SK-N-MC (cell line): ENCODE results near the gene LYPD6.
"Not testable (repeated sequence)": the region's sequence is repeated elsewhere in the genome, so short reads cannot be mapped to it uniquely, and the experiment has no call there.

Experiments used
- DNase-seq: peaks from one replicate; pipeline ENCODE4 v3.0.0-alpha.2; 2011; ENCODE audit warnings: low read depth, low spot score
- H3K27ac ChIP-seq: fragments of 200-600 bp; sonication (generic); 2 replicates; pipeline ENCODE4 v1.5.1; 2016; ENCODE audit warnings: mixed run types
- H3K36me3 ChIP-seq: fragments of 200-600 bp; sonication (generic); 2 replicates; pipeline ENCODE4 v1.6.1; 2017; ENCODE audit warnings: antibody characterized with exemption, low read length, mixed read lengths; ENCODE audit not compliant: insufficient read depth
- H3K4me3 ChIP-seq: fragments of 200-600 bp; sonication (generic); 2 replicates; pipeline ENCODE4 v1.5.1; 2016
- H3K9ac ChIP-seq: fragments of 200-600 bp; sonication (generic); 2 replicates; pipeline ENCODE4 v1.8.0; 2017; ENCODE audit warnings: mixed run types, mixed read lengths; ENCODE audit not compliant: insufficient read length
- H3K9me3 ChIP-seq: fragments of 200-600 bp; sonication (generic); 2 replicates; pipeline ENCODE4 v1.6.1; 2017; ENCODE audit warnings: low read depth, mild to moderate bottlenecking, antibody characterized with exemption, low read length, moderate library complexity, mixed read lengths
- EZH2 ChIP-seq: fragments of 200-600 bp; sonication (generic); IDR thresholded peaks from one replicate; pipeline ENCODE4 v1.6.1; 2017; ENCODE audit warnings: antibody characterized with exemption
- FOXP2 ChIP-seq: optimal IDR thresholded peaks from 2 replicates; pipeline ENCODE3; 2011; ENCODE audit warnings: mild to moderate bottlenecking, moderate library complexity; ENCODE audit not compliant: insufficient read depth; ENCODE audit errors: extremely low read length, control extremely low read depth
- POLR2AphosphoS5 ChIP-seq: IDR thresholded peaks from 2 replicates; pipeline ENCODE4 v1.6.1; 2012; ENCODE audit warnings: mild to moderate bottlenecking, low read depth, low read length, borderline replicate concordance

The LYPD6 gene

DNA sequence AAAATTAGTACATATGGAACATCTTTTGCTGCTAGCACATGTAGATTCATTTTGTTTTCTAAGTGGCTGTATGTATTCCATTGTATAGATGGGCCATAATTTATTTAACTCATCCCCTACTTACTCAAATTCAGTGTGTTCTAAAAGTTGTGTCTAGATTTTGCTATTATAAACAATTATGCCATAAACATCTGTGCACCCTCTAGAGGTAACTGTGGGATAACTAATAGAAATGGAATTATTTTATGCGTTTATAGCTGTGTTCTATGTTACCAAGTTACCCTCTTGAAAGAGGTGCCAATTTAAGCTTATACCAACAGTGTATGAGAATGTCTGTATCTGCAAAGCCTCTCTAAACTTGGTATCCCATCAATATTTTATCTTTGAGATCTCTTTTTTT lies 156.8 kb downstream of the LYPD6 start:
- no peak for DNase-seq
- no peaks in the 10 kb centered on the region for H3K9me3 ChIP-seq
- H3K4me3 ChIP-seq = no peak overlapping the region
- TF ChIP-seq FOXP2 (no peak), POLR2AphosphoS5 (no peak), EZH2 (no peak)
- no peak overlapping the region for H3K27ac ChIP-seq
- H3K36me3 ChIP-seq = no peaks in the 10 kb centered on the region
- no peak overlapping the region for H3K9ac ChIP-seq

- Histone ChIP-seq H3K9me3 (no peaks in the 10 kb centered on the region), H3K9ac (no peak overlapping the region), H3K27ac (no peak overlapping the region), H3K4me3 (no peak overlapping the region), H3K36me3 (no peaks in the 10 kb centered on the region)
- no peak for TF ChIP-seq POLR2AphosphoS5
- TF ChIP-seq FOXP2 = no peak
- TF ChIP-seq EZH2 = no peak
- DNase-seq = no peak
These were observed 158.5 kb downstream of the LYPD6 start for GRCh38 chr2:149488706-149489440.

- no peaks in the 10 kb centered on the region for H3K36me3 ChIP-seq
- no peak overlapping the region for H3K27ac ChIP-seq
- H3K9ac ChIP-seq = no peak overlapping the region
- no peak overlapping the region for H3K4me3 ChIP-seq
- H3K9me3 ChIP-seq = no peaks in the 10 kb centered on the region
- TF ChIP-seq FOXP2 (no peak), POLR2AphosphoS5 (no peak), EZH2 (no peak)
- DNase-seq = no peak
These were observed 159.1 kb downstream of the LYPD6 start for GRCh38 chr2:149489452-149489851.

DNA sequence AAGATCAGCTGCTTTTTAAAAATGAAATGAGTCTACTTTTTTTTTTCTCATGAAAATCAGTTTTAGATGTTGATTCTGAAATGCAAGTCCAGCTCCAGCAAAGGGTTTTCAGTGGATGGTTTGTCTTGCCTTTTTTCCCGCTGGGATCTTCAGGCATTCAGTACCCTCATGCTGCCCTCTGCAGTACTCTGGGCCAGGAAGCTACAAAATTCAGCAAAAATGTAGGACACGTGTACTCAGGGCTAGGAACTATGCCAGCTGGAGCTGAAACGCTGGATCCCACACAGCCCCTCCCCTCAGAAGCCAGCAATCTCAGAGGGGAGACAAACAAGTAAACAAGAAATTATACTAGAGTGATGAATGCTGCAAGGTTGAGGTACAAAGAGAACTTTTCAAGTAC lies 159.9 kb downstream of the LYPD6 start:
- DNase-seq = no peak
- no peak overlapping the region for H3K4me3 ChIP-seq

DNA sequence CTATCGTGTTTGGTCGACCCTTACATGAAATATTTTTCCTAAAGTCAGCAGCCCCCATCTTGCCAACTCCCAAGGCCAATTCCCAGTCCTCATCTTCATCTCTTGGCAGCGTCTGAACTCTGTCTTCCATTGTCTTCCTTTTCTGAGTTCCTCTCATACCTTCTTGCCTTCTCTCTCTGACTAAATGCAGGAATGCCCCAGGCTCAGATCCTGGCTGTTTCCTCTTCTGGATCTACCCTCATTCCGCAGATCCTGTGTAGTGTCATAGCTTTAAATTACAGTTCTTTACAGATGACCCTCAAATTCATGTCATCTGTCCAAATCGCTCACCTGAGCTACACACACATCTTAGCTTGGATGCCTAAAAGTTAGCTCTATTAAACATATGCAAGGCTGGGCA lies 162.5 kb downstream of the LYPD6 start:
- TF ChIP-seq EZH2 = no peak
- no peak for TF ChIP-seq POLR2AphosphoS5
- no peak for TF ChIP-seq FOXP2
- DNase-seq = no peak
- H3K9ac ChIP-seq = no peak overlapping the region
- H3K4me3 ChIP-seq = no peak overlapping the region
- no peaks in the 10 kb centered on the region for H3K9me3 ChIP-seq
- H3K27ac ChIP-seq = no peak overlapping the region
- no peaks in the 10 kb centered on the region for H3K36me3 ChIP-seq

More for the DNA sequence above, 159.9 kb downstream of the LYPD6 start:
- TF ChIP-seq FOXP2 (no peak), POLR2AphosphoS5 (no peak), EZH2 (no peak)
- Histone ChIP-seq H3K9me3 (no peaks in the 10 kb centered on the region), H3K9ac (no peak overlapping the region), H3K36me3 (no peaks in the 10 kb centered on the region), H3K27ac (no peak overlapping the region)

DNA sequence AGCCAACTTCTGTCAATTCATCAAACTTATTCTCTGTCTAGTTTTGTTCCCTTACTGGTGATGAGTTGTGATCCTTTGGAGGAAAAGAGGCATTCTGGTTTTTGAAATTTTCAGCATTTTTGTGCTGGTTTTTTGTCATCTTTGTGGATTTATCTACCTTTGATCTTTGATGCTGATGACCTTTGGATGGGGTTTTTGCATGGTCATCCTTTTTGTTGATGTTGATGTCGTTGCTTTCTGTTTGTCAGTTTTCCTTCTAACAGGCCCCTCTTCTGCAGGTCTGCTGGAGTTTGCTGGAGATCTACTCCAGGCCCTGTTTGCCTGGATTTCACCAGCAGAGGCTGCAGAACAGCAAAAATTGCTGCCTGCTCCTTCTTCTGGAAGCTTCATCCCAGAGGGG lies 168.8 kb downstream of the LYPD6 start:
- H3K36me3 ChIP-seq, H3K27ac ChIP-seq, H3K9ac ChIP-seq, H3K4me3 ChIP-seq, H3K9me3 ChIP-seq, DNase-seq: not testable (repeated sequence)

GRCh38 chr2:149506808-149507207 lies 176.4 kb downstream of the LYPD6 start:
- H3K36me3 ChIP-seq, DNase-seq, H3K9me3 ChIP-seq, H3K27ac ChIP-seq, H3K9ac ChIP-seq, H3K4me3 ChIP-seq: not testable (repeated sequence)

- no peak for TF ChIP-seq FOXP2
- TF ChIP-seq EZH2 = no peak
- TF ChIP-seq POLR2AphosphoS5 = no peak
- no peak for DNase-seq
- no peak overlapping the region for H3K9ac ChIP-seq
- no peaks in the 10 kb centered on the region for H3K9me3 ChIP-seq
- no peak overlapping the region for H3K4me3 ChIP-seq
- no peak overlapping the region for H3K27ac ChIP-seq
- H3K36me3 ChIP-seq = no peaks in the 10 kb centered on the region
These were observed 177.6 kb downstream of the LYPD6 start for GRCh38 chr2:149507974-149508373.

GRCh38 chr2:149513461-149513860 lies 183.1 kb downstream of the LYPD6 start:
- TF ChIP-seq EZH2 = no peak
- TF ChIP-seq FOXP2 = no peak
- no peak for TF ChIP-seq POLR2AphosphoS5
- DNase-seq = no peak
- H3K9me3 ChIP-seq = no peaks in the 10 kb centered on the region
- H3K9ac ChIP-seq = no peak overlapping the region
- no peak overlapping the region for H3K27ac ChIP-seq
- no peaks in the 10 kb centered on the region for H3K36me3 ChIP-seq
- no peak overlapping the region for H3K4me3 ChIP-seq
